Measurements from ENCODE around the gene CPVL. TPM values are rescaled to one million over a fixed set of nuclear protein-coding genes. Genes with fewer than 3 reads are reported as not detected.
"Not testable (repeated sequence)": the region's sequence is repeated elsewhere in the genome, so short reads cannot be mapped to it uniquely, and the experiment has no call there.

CPVL gene
- total RNA-seq, 2 experiments from 2014 or later = not detected

GRCh38 chr7:29116361-29117200 is 29.8 kb downstream of the CPVL start:
- no peak for ATAC-seq
- CTCF ChIA-PET = interaction anchor here (0.8 to 2.2 kb wide), 8 partner anchors 10 to 292 kb away, joined by 3 to 11 read pairs (median 4); no protein-coding TSS in a partner anchor
- no peak overlapping the region for H3K4me3 Mint-ChIP-seq
- no peaks in the 10 kb centered on the region for H3K36me3 Mint-ChIP-seq (ENCODE audit: low read depth)
- intact Hi-C loops (cut with micrococcal nuclease) = no loop called here
- POLR2A ChIA-PET = no interaction called here
- H3K9me3 Mint-ChIP-seq = no peaks in the 10 kb centered on the region
- no peak overlapping the region for H3K27ac Mint-ChIP-seq
- no peak for DNase-seq
- peaks cover 11% of the 10 kb centered on the region for H3K4me1 Mint-ChIP-seq (ENCODE audit: low read depth)
- TF ChIP-seq CTCF (IDR thresholded peaks at IDR 0.05) = no peak
- peaks cover 8% of the 10 kb centered on the region for H3K27me3 Mint-ChIP-seq

- ATAC-seq (no peak), DNase-seq (no peak)
- H3K4me3 Mint-ChIP-seq = no peak overlapping the region
- intact Hi-C loops (cut with micrococcal nuclease) = no loop called here
- no peaks in the 10 kb centered on the region for H3K36me3 Mint-ChIP-seq (ENCODE audit: low read depth)
- no peak for TF ChIP-seq CTCF (IDR thresholded peaks at IDR 0.05)
- no peaks in the 10 kb centered on the region for H3K9me3 Mint-ChIP-seq
- H3K27ac Mint-ChIP-seq = no peak overlapping the region
- peaks cover 11% of the 10 kb centered on the region for H3K4me1 Mint-ChIP-seq (ENCODE audit: low read depth)
- CTCF ChIA-PET = interaction anchor here (0.7 kb wide), 1 partner anchor 195 kb away, joined by 3 read pairs; no protein-coding TSS in a partner anchor
- POLR2A ChIA-PET = no interaction called here
- H3K27me3 Mint-ChIP-seq = peaks cover 12% of the 10 kb centered on the region
Measured at GRCh38 chr7:29115753-29116152, 30.6 kb downstream of the CPVL start.

GRCh38 chr7:29115130-29115687 is 31.1 kb downstream of the CPVL start:
- no peak overlapping the region for H3K27ac Mint-ChIP-seq
- ChIA-PET CTCF (interaction anchor here (0.7 to 1.7 kb wide), 3 partner anchors 188 to 231 kb away, joined by 3 to 6 read pairs (median 4); no protein-coding TSS in a partner anchor), POLR2A (no interaction called here)
- H3K36me3 Mint-ChIP-seq (ENCODE audit: low read depth) = no peaks in the 10 kb centered on the region
- intact Hi-C loops (cut with micrococcal nuclease) = no loop called here
- TF ChIP-seq CTCF (IDR thresholded peaks at IDR 0.05) = no peak
- DNase-seq = no peak
- no peak overlapping the region for H3K4me3 Mint-ChIP-seq
- peaks cover 11% of the 10 kb centered on the region for H3K4me1 Mint-ChIP-seq (ENCODE audit: low read depth)
- peaks cover 12% of the 10 kb centered on the region for H3K27me3 Mint-ChIP-seq
- H3K9me3 Mint-ChIP-seq = no peaks in the 10 kb centered on the region
- no peak for ATAC-seq

- Mint-ChIP-seq H3K27me3 (peaks cover 12% of the 10 kb centered on the region), H3K4me1 (ENCODE audit: low read depth) (peaks cover 11% of the 10 kb centered on the region)
- H3K36me3 Mint-ChIP-seq (ENCODE audit: low read depth); H3K4me3 Mint-ChIP-seq; H3K27ac Mint-ChIP-seq; POLR2A ChIA-PET; ATAC-seq; DNase-seq; H3K9me3 Mint-ChIP-seq: not testable (repeated sequence)
- intact Hi-C loops (cut with micrococcal nuclease) = loop anchor here (5.0 kb wide), 1 partner anchor 293 kb away; no protein-coding TSS in a partner anchor
- CTCF ChIA-PET = interaction anchor here (0.8 to 1.7 kb wide), 5 partner anchors 76 to 294 kb away, joined by 3 to 6 read pairs (median 3); no protein-coding TSS in a partner anchor
Measured at GRCh38 chr7:29114266-29114665, 32.1 kb downstream of the CPVL start.

- peak; percentile 49 for ATAC-seq
- H3K36me3 Mint-ChIP-seq (ENCODE audit: low read depth) = no peaks in the 10 kb centered on the region
- H3K9me3 Mint-ChIP-seq = no peaks in the 10 kb centered on the region
- DNase-seq = peak; percentile 16
- CTCF ChIA-PET = interaction anchor here (0.7 to 1.7 kb wide), 8 partner anchors 10 to 295 kb away, joined by 3 to 6 read pairs (median 3); no protein-coding TSS in a partner anchor
- H3K4me1 Mint-ChIP-seq (ENCODE audit: low read depth) = peaks cover 11% of the 10 kb centered on the region
- no peak overlapping the region for H3K27ac Mint-ChIP-seq
- POLR2A ChIA-PET = no interaction called here
- TF ChIP-seq CTCF (IDR thresholded peaks at IDR 0.05) = no peak
- intact Hi-C loops (cut with micrococcal nuclease) = loop anchor here (5.0 kb wide), 1 partner anchor 294 kb away; no protein-coding TSS in a partner anchor
- H3K4me3 Mint-ChIP-seq = no peak overlapping the region
- peaks cover 9% of the 10 kb centered on the region for H3K27me3 Mint-ChIP-seq
Measured at GRCh38 chr7:29113384-29114102, 32.8 kb downstream of the CPVL start.

All from activated CD8-positive, alpha-beta T cell treated with anti-CD3 and anti-CD28 coated beads for 36 hours (primary cell).